ENCODE measurements around the gene SLC66A3.

SLC66A3 gene

GRCh38 chr2:11140492-11140891 lies 14.8 kb upstream of the SLC66A3 start:
- peak; percentile 25 for DNase-seq (ENCODE audit: low read depth)

GRCh38 chr2:11141319-11141718 lies 13.9 kb upstream of the SLC66A3 start:
- DNase-seq (ENCODE audit: low read depth), result no peak

GRCh38 chr2:11142330-11142729 lies 12.9 kb upstream of the SLC66A3 start:
- DNase-seq (ENCODE audit: low read depth), result no peak

- DNase-seq (ENCODE audit: low read depth), result no peak
These were observed 12.3 kb upstream of the SLC66A3 start for GRCh38 chr2:11142987-11143386.

GRCh38 chr2:11144077-11144737 lies 11.1 kb upstream of the SLC66A3 start:
- DNase-seq (ENCODE audit: low read depth), result no peak

GRCh38 chr2:11144738-11145079 lies 10.6 kb upstream of the SLC66A3 start:
- DNase-seq (ENCODE audit: low read depth), result no peak

GRCh38 chr2:11145350-11145749 lies 9.9 kb upstream of the SLC66A3 start:
- DNase-seq (ENCODE audit: low read depth), result no peak

GRCh38 chr2:11146076-11146475 lies 9.2 kb upstream of the SLC66A3 start:
- no peak for DNase-seq (ENCODE audit: low read depth)

- DNase-seq (ENCODE audit: low read depth), result no peak
These were observed 8.0 kb upstream of the SLC66A3 start for GRCh38 chr2:11147263-11147662.

- no peak for DNase-seq (ENCODE audit: low read depth)
These were observed 2.7 kb upstream of the SLC66A3 start for GRCh38 chr2:11152591-11152990.

GRCh38 chr2:11154016-11154922 lies 998 bp upstream of the SLC66A3 start:
- DNase-seq (ENCODE audit: low read depth), result no peak

GRCh38 chr2:11154923-11155380 lies 315 bp upstream of the SLC66A3 start:
- DNase-seq (ENCODE audit: low read depth), result peak; percentile 90

GRCh38 chr2:11156396-11157075 lies 1.3 kb downstream of the SLC66A3 start:
- no peak for DNase-seq (ENCODE audit: low read depth)

GRCh38 chr2:11157296-11157695 lies 2.0 kb downstream of the SLC66A3 start:
- DNase-seq (ENCODE audit: low read depth), result no peak

- DNase-seq (ENCODE audit: low read depth), result no peak
These were observed 2.5 kb downstream of the SLC66A3 start for GRCh38 chr2:11157731-11158130.

- no peak for DNase-seq (ENCODE audit: low read depth)
These were observed 3.8 kb downstream of the SLC66A3 start for GRCh38 chr2:11158916-11159573.

- DNase-seq (ENCODE audit: low read depth), result no peak
These were observed 4.4 kb downstream of the SLC66A3 start for GRCh38 chr2:11159574-11160170.

GRCh38 chr2:11160256-11160655 lies 5.0 kb downstream of the SLC66A3 start:
- no peak for DNase-seq (ENCODE audit: low read depth)

GRCh38 chr2:11160731-11161455 lies 5.6 kb downstream of the SLC66A3 start:
- no peak for DNase-seq (ENCODE audit: low read depth)

GRCh38 chr2:11161747-11162146 lies 6.5 kb downstream of the SLC66A3 start:
- DNase-seq (ENCODE audit: low read depth), result no peak

All from stromal cell of bone marrow (primary cell).